ENCODE measurements around the gene OLIG3. TPM values are rescaled to one million over a fixed set of nuclear protein-coding genes. Genes with fewer than 3 reads are reported as not detected.

Gene OLIG3
- total RNA-seq, 1 experiment from 2014 or later, result 5.4 TPM

DNA sequence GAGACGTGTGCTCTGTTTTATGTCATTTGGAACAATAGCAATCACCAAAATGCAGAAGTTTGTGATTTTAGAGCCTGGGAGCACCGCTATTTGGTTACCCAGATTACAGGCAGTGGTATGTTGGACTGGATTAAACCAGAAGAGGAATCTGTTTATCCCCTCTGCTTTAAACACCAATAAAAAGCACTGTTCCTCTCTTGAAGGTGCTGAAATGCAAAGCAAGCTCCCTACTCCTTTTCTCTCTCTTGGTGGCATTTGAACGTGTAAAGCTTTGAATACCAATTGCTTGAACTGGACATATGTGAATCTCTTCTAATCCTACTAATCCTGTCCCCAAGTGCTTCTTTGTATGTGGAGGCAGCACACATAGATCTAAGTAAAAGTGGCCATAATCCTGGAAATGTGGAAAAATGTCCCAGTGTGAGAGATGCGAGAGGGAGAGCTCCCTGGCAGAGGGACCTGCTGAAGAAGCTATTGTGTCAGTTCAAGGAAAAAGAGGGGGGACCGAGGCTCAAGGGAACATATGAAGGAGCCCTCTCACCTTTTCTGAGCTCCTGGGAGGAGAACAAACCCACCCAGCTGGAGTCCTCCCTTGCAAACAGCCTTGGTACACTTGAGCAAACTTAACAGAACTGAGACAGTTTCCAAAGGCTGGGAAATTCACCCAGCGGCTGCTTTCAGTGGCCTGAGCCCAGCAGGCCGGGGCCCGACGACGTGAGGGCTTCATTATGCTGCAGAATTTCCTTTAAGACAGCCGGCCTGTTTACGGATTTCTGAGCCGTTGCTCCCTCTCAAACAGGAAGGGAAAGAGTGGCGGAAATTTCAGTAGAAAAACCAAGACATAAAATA, 18.8 kb upstream of the OLIG3 start (continued):
- TF ChIP-seq, protein P1, sequence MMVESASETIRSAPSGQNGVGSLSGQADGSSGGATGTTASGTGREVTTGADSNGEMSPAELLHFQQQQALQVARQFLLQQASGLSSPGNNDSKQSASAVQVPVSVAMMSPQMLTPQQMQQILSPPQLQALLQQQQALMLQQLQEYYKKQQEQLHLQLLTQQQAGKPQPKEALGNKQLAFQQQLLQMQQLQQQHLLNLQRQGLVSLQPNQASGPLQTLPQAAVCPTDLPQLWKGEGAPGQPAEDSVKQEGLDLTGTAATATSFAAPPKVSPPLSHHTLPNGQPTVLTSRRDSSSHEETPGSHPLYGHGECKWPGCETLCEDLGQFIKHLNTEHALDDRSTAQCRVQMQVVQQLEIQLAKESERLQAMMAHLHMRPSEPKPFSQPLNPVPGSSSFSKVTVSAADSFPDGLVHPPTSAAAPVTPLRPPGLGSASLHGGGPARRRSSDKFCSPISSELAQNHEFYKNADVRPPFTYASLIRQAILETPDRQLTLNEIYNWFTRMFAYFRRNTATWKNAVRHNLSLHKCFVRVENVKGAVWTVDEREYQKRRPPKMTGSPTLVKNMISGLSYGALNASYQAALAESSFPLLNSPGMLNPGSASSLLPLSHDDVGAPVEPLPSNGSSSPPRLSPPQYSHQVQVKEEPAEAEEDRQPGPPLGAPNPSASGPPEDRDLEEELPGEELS (CRISPR knock-in tag; IDR thresholded peaks at IDR 0.05), result no peak

DNA sequence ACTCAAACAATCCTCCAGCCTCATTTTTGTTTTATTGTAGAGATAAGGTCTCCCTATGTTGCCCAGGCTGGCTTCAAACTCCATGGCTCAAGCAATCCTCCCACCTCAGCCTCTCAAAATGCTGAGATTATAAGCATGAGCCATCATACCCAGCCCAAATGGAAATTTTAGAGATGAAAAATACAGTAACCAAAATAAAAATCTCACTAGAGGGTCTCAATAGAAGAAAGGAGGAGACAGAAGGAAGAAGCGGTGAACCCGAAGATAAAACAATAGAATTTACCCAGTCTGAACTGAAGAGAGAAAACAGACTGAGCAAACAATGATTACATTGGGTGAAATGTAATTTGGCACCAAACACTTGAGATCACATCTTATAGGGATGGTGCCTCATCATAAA, 16.7 kb upstream of the OLIG3 start:
- Mint-ChIP-seq H3K27ac (no peak overlapping the region), H3K27me3 (ENCODE audit: low read depth) (peaks cover 33% of the 10 kb centered on the region), H3K9me3 (no peaks in the 10 kb centered on the region), H3K36me3 (no peaks in the 10 kb centered on the region), H3K4me1 (peaks cover 17% of the 10 kb centered on the region), H3K4me3 (no peak overlapping the region)
- CTCF ChIA-PET, result no interaction called here
- TF ChIP-seq TEAD1 (CRISPR knock-in tag; IDR thresholded peaks at IDR 0.05) (no peak), FOXK1 (CRISPR knock-in tag; IDR thresholded peaks at IDR 0.05) (no peak), GRHL2 (CRISPR knock-in tag; IDR thresholded peaks at IDR 0.05; ENCODE audit: insufficient replicate concordance, severe bottlenecking) (no peak)
- TF ChIP-seq, protein P2, sequence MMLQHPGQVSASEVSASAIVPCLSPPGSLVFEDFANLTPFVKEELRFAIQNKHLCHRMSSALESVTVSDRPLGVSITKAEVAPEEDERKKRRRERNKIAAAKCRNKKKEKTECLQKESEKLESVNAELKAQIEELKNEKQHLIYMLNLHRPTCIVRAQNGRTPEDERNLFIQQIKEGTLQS (CRISPR knock-in tag; conservative IDR thresholded peaks at IDR 0.05), result no peak
- TF ChIP-seq, protein P3, sequence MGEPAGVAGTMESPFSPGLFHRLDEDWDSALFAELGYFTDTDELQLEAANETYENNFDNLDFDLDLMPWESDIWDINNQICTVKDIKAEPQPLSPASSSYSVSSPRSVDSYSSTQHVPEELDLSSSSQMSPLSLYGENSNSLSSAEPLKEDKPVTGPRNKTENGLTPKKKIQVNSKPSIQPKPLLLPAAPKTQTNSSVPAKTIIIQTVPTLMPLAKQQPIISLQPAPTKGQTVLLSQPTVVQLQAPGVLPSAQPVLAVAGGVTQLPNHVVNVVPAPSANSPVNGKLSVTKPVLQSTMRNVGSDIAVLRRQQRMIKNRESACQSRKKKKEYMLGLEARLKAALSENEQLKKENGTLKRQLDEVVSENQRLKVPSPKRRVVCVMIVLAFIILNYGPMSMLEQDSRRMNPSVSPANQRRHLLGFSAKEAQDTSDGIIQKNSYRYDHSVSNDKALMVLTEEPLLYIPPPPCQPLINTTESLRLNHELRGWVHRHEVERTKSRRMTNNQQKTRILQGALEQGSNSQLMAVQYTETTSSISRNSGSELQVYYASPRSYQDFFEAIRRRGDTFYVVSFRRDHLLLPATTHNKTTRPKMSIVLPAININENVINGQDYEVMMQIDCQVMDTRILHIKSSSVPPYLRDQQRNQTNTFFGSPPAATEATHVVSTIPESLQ (CRISPR knock-in tag; IDR thresholded peaks at IDR 0.05), result no peak
- TF ChIP-seq, protein P4, sequence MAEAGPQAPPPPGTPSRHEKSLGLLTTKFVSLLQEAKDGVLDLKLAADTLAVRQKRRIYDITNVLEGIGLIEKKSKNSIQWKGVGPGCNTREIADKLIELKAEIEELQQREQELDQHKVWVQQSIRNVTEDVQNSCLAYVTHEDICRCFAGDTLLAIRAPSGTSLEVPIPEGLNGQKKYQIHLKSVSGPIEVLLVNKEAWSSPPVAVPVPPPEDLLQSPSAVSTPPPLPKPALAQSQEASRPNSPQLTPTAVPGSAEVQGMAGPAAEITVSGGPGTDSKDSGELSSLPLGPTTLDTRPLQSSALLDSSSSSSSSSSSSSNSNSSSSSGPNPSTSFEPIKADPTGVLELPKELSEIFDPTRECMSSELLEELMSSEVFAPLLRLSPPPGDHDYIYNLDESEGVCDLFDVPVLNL (CRISPR knock-in tag; IDR thresholded peaks at IDR 0.05; ENCODE audit: borderline replicate concordance, low read depth), result no peak
- TF ChIP-seq, protein P5, sequence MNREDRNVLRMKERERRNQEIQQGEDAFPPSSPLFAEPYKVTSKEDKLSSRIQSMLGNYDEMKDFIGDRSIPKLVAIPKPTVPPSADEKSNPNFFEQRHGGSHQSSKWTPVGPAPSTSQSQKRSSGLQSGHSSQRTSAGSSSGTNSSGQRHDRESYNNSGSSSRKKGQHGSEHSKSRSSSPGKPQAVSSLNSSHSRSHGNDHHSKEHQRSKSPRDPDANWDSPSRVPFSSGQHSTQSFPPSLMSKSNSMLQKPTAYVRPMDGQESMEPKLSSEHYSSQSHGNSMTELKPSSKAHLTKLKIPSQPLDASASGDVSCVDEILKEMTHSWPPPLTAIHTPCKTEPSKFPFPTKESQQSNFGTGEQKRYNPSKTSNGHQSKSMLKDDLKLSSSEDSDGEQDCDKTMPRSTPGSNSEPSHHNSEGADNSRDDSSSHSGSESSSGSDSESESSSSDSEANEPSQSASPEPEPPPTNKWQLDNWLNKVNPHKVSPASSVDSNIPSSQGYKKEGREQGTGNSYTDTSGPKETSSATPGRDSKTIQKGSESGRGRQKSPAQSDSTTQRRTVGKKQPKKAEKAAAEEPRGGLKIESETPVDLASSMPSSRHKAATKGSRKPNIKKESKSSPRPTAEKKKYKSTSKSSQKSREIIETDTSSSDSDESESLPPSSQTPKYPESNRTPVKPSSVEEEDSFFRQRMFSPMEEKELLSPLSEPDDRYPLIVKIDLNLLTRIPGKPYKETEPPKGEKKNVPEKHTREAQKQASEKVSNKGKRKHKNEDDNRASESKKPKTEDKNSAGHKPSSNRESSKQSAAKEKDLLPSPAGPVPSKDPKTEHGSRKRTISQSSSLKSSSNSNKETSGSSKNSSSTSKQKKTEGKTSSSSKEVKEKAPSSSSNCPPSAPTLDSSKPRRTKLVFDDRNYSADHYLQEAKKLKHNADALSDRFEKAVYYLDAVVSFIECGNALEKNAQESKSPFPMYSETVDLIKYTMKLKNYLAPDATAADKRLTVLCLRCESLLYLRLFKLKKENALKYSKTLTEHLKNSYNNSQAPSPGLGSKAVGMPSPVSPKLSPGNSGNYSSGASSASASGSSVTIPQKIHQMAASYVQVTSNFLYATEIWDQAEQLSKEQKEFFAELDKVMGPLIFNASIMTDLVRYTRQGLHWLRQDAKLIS (CRISPR knock-in tag; IDR thresholded peaks at IDR 0.05; ENCODE audit: borderline replicate concordance), result no peak
- no peak for ATAC-seq
- DNase-seq (ENCODE audit: low spot score), result no peak
- POLR2A ChIA-PET, result no interaction called here

DNA sequence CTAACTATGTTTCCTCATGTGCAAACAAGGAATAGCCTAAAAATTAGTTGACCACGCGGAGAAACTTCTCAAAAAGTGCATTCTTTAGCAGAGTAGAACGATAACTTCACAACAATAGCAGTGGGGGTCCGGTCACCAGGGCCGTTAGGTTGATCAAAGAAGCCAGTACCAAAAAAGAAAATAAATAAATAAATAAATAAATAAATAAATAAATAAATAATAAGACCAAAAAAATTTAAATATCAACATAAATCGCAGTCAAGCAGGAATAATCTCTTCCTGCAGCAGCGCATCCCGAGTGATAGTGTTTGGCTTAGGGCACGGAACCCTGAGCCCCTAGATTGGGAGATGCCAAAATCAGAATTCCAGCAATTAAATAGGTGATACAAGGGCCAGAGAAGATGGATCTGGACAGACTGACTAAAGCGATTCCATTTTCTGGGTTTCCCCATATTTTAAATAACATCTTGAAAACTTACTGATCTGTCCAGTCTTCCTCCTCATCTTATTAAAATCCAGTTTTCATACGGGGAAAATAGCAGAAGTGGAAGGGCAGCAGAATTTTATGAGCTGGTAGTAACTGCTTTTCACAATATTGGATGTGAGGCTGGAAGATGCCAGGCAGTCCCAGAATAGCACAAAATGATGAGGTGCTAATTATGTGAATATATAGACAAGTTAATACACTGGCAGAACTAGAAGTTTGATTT, 4.4 kb upstream of the OLIG3 start:
- ATAC-seq (no peak), DNase-seq (ENCODE audit: low spot score) (no peak)
- peak overlapping the region; percentile 80 for H3K4me3 Mint-ChIP-seq
- TF ChIP-seq ZNF416 (CRISPR knock-in tag; IDR thresholded peaks at IDR 0.05) (no peak), ESRRA (CRISPR knock-in tag; IDR thresholded peaks at IDR 0.05; ENCODE audit: borderline replicate concordance) (no peak), MXD4 (CRISPR knock-in tag; IDR thresholded peaks at IDR 0.05; ENCODE audit: borderline replicate concordance) (no peak), HMGA2 (CRISPR knock-in tag; IDR thresholded peaks at IDR 0.05) (no peak)
- TF ChIP-seq, protein P6, sequence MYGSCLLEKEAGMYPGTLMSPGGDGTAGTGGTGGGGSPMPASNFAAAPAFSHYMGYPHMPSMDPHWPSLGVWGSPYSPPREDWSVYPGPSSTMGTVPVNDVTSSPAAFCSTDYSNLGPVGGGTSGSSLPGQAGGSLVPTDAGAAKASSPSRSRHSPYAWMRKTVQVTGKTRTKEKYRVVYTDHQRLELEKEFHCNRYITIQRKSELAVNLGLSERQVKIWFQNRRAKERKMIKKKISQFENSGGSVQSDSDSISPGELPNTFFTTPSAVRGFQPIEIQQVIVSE (CRISPR knock-in tag; IDR thresholded peaks at IDR 0.05; ENCODE audit: borderline replicate concordance), result no peak
- TF ChIP-seq, protein P7, sequence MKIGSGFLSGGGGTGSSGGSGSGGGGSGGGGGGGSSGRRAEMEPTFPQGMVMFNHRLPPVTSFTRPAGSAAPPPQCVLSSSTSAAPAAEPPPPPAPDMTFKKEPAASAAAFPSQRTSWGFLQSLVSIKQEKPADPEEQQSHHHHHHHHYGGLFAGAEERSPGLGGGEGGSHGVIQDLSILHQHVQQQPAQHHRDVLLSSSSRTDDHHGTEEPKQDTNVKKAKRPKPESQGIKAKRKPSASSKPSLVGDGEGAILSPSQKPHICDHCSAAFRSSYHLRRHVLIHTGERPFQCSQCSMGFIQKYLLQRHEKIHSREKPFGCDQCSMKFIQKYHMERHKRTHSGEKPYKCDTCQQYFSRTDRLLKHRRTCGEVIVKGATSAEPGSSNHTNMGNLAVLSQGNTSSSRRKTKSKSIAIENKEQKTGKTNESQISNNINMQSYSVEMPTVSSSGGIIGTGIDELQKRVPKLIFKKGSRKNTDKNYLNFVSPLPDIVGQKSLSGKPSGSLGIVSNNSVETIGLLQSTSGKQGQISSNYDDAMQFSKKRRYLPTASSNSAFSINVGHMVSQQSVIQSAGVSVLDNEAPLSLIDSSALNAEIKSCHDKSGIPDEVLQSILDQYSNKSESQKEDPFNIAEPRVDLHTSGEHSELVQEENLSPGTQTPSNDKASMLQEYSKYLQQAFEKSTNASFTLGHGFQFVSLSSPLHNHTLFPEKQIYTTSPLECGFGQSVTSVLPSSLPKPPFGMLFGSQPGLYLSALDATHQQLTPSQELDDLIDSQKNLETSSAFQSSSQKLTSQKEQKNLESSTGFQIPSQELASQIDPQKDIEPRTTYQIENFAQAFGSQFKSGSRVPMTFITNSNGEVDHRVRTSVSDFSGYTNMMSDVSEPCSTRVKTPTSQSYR (CRISPR knock-in tag; IDR thresholded peaks at IDR 0.05), result no peak
- peaks cover 86% of the 10 kb centered on the region for H3K27me3 Mint-ChIP-seq (ENCODE audit: low read depth)
- no peak overlapping the region for H3K27ac Mint-ChIP-seq
- ChIA-PET CTCF (interaction anchor here (3.9 kb wide), 1 partner anchor 90 kb away, joined by 41 read pairs; no protein-coding TSS in a partner anchor), POLR2A (no interaction called here)
- H3K9me3 Mint-ChIP-seq, result no peaks in the 10 kb centered on the region
- peaks cover 34% of the 10 kb centered on the region for H3K4me1 Mint-ChIP-seq
- H3K36me3 Mint-ChIP-seq, result no peaks in the 10 kb centered on the region

All from WTC11 (cell line).